ENCODE results near the gene FIP1L1.

Gene FIP1L1

GRCh38 chr4:53508446-53508845 is 131.0 kb downstream of the FIP1L1 start:
- Histone ChIP-seq H3K4me2 (no peak overlapping the region), H3K27me3 (ENCODE audit: insufficient read depth, low read depth) (no peaks in the 10 kb centered on the region), H3K9ac (no peak overlapping the region), H3K79me2 (ENCODE audit: insufficient read depth, low read depth) (no peaks in the 10 kb centered on the region), H3K27ac (no peak overlapping the region), H3K36me3 (ENCODE audit: insufficient read depth) (no peaks in the 10 kb centered on the region), H2AFZ (ENCODE audit: low read depth) (no peak overlapping the region), H3K4me1 (ENCODE audit: low read depth, poor library complexity, severe bottlenecking) (no peaks in the 10 kb centered on the region), H3K4me3 (IDR thresholded peaks at IDR 0.05; ENCODE audit: insufficient read depth, low read depth, low read length) (no peak overlapping the region), H4K20me1 (ENCODE audit: insufficient read depth) (no peaks in the 10 kb centered on the region)
- TF ChIP-seq CTCF (conservative IDR thresholded peaks at IDR 0.05; ENCODE audit: low read depth, low read length) = no peak

GRCh38 chr4:53510321-53510720 is 132.9 kb downstream of the FIP1L1 start:
- H4K20me1 ChIP-seq (ENCODE audit: insufficient read depth) = no peaks in the 10 kb centered on the region
- H3K27me3 ChIP-seq (ENCODE audit: insufficient read depth, low read depth) = no peaks in the 10 kb centered on the region
- no peaks in the 10 kb centered on the region for H3K4me1 ChIP-seq (ENCODE audit: low read depth, poor library complexity, severe bottlenecking)
- no peak overlapping the region for H3K4me2 ChIP-seq
- no peaks in the 10 kb centered on the region for H3K79me2 ChIP-seq (ENCODE audit: insufficient read depth, low read depth)
- no peak overlapping the region for H2AFZ ChIP-seq (ENCODE audit: low read depth)
- no peaks in the 10 kb centered on the region for H3K36me3 ChIP-seq (ENCODE audit: insufficient read depth)
- TF ChIP-seq CTCF (conservative IDR thresholded peaks at IDR 0.05; ENCODE audit: low read depth, low read length) = no peak
- H3K9ac ChIP-seq = no peak overlapping the region
- no peak overlapping the region for H3K27ac ChIP-seq
- no peak overlapping the region for H3K4me3 ChIP-seq (IDR thresholded peaks at IDR 0.05; ENCODE audit: insufficient read depth, low read depth, low read length)

Data from KMS-11 (cell line).